Right kidney (tissue), 1 donor: Measurements from ENCODE around the gene PKD1L1.

Experiments
- DNase-seq: peaks from one replicate; pipeline ENCODE4 v3.0.0-alpha.2; 2016

Gene PKD1L1

DNA sequence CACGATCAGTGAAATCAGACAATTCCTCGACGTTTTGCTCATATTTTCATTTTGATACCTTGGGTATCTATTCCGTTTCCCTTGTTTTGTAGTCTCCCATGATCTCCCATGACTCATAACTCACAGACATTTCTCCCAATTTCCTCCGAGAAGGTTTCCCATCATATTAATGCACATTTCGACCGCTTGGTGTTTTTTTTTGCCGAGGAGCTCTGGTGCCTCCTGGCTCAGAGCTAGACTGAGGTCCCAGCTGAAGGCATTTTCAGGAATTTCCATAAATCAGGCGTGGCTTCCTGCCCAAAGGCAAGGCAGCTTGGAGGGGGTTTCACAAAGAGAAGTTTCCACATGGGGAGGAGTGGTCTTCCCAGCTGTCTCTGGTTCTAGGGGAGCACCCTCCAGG is 218.1 kb downstream of the PKD1L1 start:
- no peak for DNase-seq

DNA sequence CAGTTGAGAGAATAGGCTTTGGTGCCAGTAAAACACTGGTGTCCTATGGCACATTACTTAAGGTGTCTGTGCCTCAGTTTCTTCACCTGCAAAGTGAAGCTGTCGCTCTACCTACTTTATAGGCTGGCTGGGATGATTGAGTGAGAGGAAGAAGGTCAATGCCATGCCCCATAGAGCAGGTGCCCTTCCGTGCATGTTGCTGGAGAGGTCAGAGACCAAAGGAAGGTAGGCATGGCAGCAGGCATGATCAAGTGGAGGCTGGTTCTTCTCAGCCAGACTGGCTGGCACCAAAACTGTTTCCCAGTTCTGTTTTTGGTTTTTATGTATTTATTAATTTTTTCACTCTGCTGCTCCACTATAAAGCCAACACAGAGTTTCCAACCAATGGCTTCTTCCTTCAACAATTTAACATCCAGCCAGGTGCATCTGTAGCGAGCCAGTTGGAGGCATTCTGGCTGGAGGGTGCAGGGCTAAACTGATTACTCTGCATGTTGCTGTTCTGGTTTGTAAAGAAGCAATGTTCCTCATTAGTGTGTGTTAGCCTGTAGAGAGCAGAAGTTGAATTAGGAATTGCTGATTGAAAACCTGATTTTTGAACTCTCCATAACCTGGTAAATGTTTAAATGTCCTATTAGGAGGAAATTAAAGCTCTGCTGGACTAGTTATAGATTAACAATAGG is 222.1 kb downstream of the PKD1L1 start:
- peak; percentile 47 for DNase-seq

DNA sequence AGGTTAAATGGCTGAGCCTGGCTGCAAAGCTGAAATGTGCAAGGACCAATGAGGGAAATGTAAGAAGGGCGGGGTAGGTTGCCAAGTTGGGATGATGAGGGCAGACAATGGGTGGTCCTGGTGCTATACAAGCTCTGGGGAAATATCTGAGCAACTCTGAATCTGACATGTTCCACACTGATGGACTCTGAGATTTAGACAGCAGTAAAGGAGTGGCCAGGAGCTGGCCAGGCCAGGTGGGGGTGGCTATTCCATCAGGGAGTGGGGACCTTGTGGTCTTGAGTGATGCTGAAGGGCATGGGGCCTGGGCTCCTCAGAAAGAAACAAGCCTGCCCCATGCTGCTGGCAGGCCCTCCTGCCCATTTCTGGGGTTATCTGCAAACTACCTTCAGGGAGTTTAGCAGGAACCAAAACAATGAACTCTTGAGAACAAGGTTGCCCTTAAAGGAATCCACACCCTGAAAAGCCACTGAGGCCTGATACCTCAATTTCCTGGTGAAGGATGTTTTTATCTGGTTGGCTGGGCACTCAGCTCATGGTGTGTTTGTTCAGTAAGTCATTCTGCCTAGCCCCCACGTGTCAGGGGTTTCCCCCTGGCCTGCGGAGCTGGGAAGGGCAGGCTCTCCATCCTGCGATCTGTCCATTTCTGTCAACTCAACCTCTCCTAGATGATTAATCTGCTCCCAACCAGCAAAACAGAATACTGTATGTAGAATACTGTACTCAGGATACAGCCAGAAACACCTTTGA is 223.1 kb downstream of the PKD1L1 start:
- DNase-seq, result peak; percentile 56
